ENCODE measurements around the gene TJP1.

DNA sequence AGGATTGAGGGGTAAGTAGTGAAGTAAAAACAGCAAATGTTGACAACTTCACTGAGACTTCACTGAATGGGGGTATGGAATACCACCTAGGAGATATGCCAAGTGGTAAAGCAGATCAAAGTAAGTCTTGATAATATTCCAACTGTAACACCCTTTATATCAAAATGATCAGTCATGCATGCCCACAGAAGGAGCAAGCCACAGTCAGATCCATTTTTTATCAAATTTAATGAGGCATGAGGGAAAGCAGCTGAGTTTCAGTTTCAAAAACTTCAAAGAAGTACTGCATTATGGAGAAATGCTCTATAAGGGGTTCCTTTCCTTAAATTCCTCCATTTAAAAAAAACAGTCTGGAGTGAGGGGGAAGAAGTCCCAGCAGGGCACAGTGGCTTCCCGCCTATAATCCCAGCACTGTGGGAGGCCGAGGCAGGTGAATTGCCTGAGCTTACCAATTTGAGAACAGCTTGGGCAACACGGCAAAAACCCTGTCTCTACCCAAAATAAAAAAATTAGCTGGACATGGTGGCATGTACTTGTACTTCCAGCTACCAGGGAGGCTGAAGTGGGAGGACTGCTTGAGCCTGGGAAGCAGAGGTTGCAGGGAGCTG lies 56.9 kb downstream of the TJP1 start:
- no peak for TF ChIP-seq POLR2AphosphoS5 (IDR thresholded peaks at IDR 0.05)
- TF ChIP-seq, protein P1, sequence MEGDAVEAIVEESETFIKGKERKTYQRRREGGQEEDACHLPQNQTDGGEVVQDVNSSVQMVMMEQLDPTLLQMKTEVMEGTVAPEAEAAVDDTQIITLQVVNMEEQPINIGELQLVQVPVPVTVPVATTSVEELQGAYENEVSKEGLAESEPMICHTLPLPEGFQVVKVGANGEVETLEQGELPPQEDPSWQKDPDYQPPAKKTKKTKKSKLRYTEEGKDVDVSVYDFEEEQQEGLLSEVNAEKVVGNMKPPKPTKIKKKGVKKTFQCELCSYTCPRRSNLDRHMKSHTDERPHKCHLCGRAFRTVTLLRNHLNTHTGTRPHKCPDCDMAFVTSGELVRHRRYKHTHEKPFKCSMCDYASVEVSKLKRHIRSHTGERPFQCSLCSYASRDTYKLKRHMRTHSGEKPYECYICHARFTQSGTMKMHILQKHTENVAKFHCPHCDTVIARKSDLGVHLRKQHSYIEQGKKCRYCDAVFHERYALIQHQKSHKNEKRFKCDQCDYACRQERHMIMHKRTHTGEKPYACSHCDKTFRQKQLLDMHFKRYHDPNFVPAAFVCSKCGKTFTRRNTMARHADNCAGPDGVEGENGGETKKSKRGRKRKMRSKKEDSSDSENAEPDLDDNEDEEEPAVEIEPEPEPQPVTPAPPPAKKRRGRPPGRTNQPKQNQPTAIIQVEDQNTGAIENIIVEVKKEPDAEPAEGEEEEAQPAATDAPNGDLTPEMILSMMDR (IDR thresholded peaks at IDR 0.05), result no peak

All from suprapubic skin (tissue), 3 donors.